GM12892 (cell line): ENCODE data around the gene ZHX3.

ENCODE experiments used
- POLR2A ChIP-seq: IDR thresholded peaks from 2 replicates; pipeline ENCODE4 v1.6.1; 2011; ENCODE audit warnings: low read depth, low read length, control low read depth
- POLR2AphosphoS5 ChIP-seq: IDR thresholded peaks from 2 replicates; pipeline ENCODE4 v1.6.1; 2011; ENCODE audit warnings: low read depth, low read length, control low read depth
- TAF1 ChIP-seq: IDR thresholded peaks from 2 replicates; pipeline ENCODE4 v1.6.1; 2011; ENCODE audit warnings: low read depth, mild to moderate bottlenecking, control low read depth, low read length, borderline replicate concordance

GRCh38 chr20:41330343-41330720, 12.8 kb upstream of the ZHX3 start:
- TF ChIP-seq POLR2AphosphoS5 (no peak), POLR2A (no peak), TAF1 (no peak)
